ENCODE measurements around the gene SMCO4.

SMCO4 gene

GRCh38 chr11:93530468-93530826 lies 12.7 kb downstream of the SMCO4 start:
- no peak for TF ChIP-seq CTCF (IDR thresholded peaks at IDR 0.05; ENCODE audit: extremely low read depth, insufficient read depth, missing control alignments)
- DNase-seq (ENCODE audit: low spot score), result no peak
- in situ Hi-C loops (cut with MboI; ENCODE audit: low pct_unique_long_range_greater_than_20kb, low sequenced_read_pairs, unreplicated experiment), result no loop called here

GRCh38 chr11:93529707-93530467 lies 13.3 kb downstream of the SMCO4 start:
- in situ Hi-C loops (cut with MboI; ENCODE audit: low pct_unique_long_range_greater_than_20kb, low sequenced_read_pairs, unreplicated experiment), result no loop called here
- TF ChIP-seq CTCF (IDR thresholded peaks at IDR 0.05; ENCODE audit: extremely low read depth, insufficient read depth, missing control alignments), result no peak
- no peak for DNase-seq (ENCODE audit: low spot score)

GRCh38 chr11:93528757-93529645 lies 14.2 kb downstream of the SMCO4 start:
- in situ Hi-C loops (cut with MboI; ENCODE audit: low pct_unique_long_range_greater_than_20kb, low sequenced_read_pairs, unreplicated experiment), result no loop called here
- TF ChIP-seq CTCF (IDR thresholded peaks at IDR 0.05; ENCODE audit: extremely low read depth, insufficient read depth, missing control alignments), result no peak
- DNase-seq (ENCODE audit: low spot score), result no peak

GRCh38 chr11:93528252-93528651 lies 14.9 kb downstream of the SMCO4 start:
- no peak for DNase-seq (ENCODE audit: low spot score)
- no peak for TF ChIP-seq CTCF (IDR thresholded peaks at IDR 0.05; ENCODE audit: extremely low read depth, insufficient read depth, missing control alignments)
- in situ Hi-C loops (cut with MboI; ENCODE audit: low pct_unique_long_range_greater_than_20kb, low sequenced_read_pairs, unreplicated experiment), result no loop called here

- in situ Hi-C loops (cut with MboI; ENCODE audit: low pct_unique_long_range_greater_than_20kb, low sequenced_read_pairs, unreplicated experiment), result no loop called here
- no peak for TF ChIP-seq CTCF (IDR thresholded peaks at IDR 0.05; ENCODE audit: extremely low read depth, insufficient read depth, missing control alignments)
- DNase-seq (ENCODE audit: low spot score), result no peak
Measured at GRCh38 chr11:93526641-93527583, 16.3 kb downstream of the SMCO4 start.

- no peak for TF ChIP-seq CTCF (IDR thresholded peaks at IDR 0.05; ENCODE audit: extremely low read depth, insufficient read depth, missing control alignments)
- in situ Hi-C loops (cut with MboI; ENCODE audit: low pct_unique_long_range_greater_than_20kb, low sequenced_read_pairs, unreplicated experiment), result no loop called here
- DNase-seq (ENCODE audit: low spot score), result no peak
Measured at GRCh38 chr11:93526346-93526633, 16.9 kb downstream of the SMCO4 start.
